ENCODE measurements around the gene RIPPLY3.
A peak's percentile ranks its signal among the peaks of the same experiment; 100 is the strongest.

RIPPLY3 gene, protein sequence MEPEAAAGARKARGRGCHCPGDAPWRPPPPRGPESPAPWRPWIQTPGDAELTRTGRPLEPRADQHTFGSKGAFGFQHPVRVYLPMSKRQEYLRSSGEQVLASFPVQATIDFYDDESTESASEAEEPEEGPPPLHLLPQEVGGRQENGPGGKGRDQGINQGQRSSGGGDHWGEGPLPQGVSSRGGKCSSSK

DNA sequence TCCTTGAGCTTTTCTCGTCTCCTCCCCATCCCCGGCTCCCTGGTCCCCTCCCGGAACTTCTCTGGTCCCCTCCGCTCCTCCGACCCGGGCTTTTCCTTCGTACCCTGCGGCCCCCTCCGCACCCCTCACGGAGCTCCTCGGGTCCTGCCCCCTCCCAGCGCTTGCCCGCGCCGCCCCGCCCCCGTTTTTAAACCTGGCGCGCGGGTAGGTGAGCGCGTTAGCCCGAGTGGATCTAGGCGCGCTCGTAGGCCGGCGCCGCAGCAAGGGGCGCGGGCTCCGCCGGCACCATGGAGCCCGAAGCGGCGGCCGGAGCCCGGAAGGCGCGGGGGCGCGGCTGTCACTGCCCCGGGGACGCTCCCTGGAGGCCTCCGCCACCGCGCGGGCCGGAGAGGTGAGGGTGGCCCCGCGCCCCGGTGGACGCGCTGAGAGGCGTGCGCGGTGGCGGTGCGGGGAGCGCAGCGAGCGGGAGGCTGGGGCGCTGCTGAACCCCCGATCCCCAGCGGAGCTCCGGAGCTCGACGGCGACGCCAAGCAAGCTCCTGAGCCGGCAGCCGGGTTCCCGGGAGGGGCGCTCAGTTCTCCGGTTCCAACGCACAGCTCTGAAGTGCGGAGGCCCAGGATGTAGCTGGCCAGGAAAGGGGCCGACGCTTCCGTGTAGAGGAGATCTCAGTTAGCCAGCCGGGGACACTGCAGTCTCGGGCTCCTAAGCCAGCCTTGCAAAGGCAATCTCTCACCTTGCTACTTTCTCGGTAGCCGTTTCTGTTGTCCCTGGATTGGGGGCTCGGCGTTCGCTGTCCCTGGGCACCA lies at the start of gene RIPPLY3:
Gene RIPPLY3 (plus strand): TSS at position 217 of the 806 bp plus-strand sequence. CDS start 71 bp downstream, at position 288.
- Histone ChIP-seq H3K27me3 (replicated peaks; ENCODE audit: control insufficient read depth, insufficient read depth, low read length) (peaks cover 14% of the 10 kb centered on the region), H3K9ac (ENCODE audit: low read length) (no peak within 1 kb of the TSS), H3K4me1 (ENCODE audit: control insufficient read depth, insufficient read depth, low read length) (no peaks in the 10 kb centered on the region), H3K36me3 (ENCODE audit: control insufficient read depth, insufficient read depth, low read length, severe bottlenecking) (no peaks in the 10 kb centered on the region), H3K4me3 (ENCODE audit: low read length) (peak within 1 kb of the TSS; percentile 73), H3K9me3 (ENCODE audit: control insufficient read depth, low read length) (no peaks in the 10 kb centered on the region)
- peak; percentile 54 for DNase-seq (ENCODE audit: low read depth)

DNA sequence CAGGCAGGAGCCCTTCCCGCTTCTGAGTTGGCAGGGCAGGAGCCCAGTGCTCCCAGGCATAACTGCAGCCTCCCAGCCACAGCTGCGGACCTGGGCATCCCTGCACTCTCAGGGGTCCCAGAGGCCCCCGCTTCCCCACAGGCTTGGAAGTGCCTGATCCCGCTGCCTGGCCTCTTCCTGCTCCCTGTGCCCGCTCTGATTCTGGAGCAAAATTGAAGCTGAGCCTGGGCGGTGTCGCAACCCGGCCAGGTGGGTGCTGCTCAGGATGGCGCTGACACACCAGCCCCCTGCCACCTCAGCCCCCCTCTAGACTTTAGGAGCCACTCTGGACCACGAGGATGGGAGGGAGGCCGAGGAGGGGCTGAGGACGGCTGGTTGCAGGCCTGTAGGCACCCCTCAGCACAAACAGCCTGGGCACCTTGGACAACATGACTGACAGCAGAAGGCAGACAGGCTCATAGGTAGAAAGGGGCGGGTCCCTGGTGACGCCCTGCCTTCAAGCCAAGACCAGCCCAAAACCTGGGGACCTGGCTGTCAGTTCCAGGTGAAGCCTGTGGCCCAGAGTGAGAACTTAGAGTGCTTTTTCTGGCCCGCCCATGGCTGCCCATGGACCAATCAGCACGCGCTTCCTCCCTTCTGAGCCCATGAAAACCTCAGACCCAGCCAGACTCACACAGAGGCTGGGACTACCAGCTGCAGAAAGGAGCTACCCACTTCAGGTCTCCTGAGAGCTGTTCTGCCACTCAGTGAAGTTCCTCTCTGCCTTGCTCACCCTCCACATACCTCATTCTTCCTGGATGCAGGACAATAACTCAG lies 47.3 kb upstream of the RIPPLY3 start:
- no peaks in the 10 kb centered on the region for H3K27me3 ChIP-seq (replicated peaks; ENCODE audit: control insufficient read depth, insufficient read depth, low read length)
- no peaks in the 10 kb centered on the region for H3K4me1 ChIP-seq (ENCODE audit: control insufficient read depth, insufficient read depth, low read length)
- H3K9me3 ChIP-seq (ENCODE audit: control insufficient read depth, low read length), result no peaks in the 10 kb centered on the region
- peaks cover 25% of the 10 kb centered on the region for H3K36me3 ChIP-seq (ENCODE audit: control insufficient read depth, insufficient read depth, low read length, severe bottlenecking)
- no peak overlapping the region for H3K9ac ChIP-seq (ENCODE audit: low read length)
- DNase-seq (ENCODE audit: low read depth), result no peak
- no peak overlapping the region for H3K4me3 ChIP-seq (ENCODE audit: low read length)

DNA sequence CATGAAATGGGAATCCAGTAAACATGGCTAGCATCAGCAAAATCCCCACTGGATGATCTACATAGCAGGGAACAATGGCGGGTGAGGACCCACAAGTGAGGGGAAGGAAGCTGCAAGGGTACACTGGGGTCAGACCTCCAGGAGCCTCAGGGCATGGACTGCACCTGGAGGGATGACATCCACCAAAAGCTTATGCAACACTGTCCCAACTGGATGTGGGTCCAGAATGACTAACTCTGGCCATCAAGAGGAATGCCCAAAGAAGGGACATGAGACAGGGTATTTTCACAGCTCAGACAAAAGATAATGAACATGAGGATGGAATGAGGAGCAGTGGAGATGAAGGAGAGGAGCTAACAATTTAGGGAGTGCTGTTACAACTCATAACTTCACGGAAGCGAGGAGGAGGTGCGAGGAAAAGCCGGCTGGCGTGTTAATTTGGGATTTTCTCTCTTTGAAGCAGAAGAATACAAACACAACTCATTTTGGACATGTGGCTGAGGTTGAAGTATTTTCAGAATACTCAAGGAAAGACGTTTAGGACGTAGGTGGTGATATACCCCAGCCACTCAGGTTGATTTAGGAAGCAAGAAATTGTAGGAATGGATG lies 45.7 kb upstream of the RIPPLY3 start:
- no peak for DNase-seq (ENCODE audit: low read depth)
- Histone ChIP-seq H3K9me3 (ENCODE audit: control insufficient read depth, low read length) (no peaks in the 10 kb centered on the region), H3K27me3 (replicated peaks; ENCODE audit: control insufficient read depth, insufficient read depth, low read length) (no peaks in the 10 kb centered on the region), H3K4me3 (ENCODE audit: low read length) (no peak overlapping the region), H3K9ac (ENCODE audit: low read length) (no peak overlapping the region), H3K4me1 (ENCODE audit: control insufficient read depth, insufficient read depth, low read length) (peaks cover 3% of the 10 kb centered on the region), H3K36me3 (ENCODE audit: control insufficient read depth, insufficient read depth, low read length, severe bottlenecking) (peaks cover 22% of the 10 kb centered on the region)

DNA sequence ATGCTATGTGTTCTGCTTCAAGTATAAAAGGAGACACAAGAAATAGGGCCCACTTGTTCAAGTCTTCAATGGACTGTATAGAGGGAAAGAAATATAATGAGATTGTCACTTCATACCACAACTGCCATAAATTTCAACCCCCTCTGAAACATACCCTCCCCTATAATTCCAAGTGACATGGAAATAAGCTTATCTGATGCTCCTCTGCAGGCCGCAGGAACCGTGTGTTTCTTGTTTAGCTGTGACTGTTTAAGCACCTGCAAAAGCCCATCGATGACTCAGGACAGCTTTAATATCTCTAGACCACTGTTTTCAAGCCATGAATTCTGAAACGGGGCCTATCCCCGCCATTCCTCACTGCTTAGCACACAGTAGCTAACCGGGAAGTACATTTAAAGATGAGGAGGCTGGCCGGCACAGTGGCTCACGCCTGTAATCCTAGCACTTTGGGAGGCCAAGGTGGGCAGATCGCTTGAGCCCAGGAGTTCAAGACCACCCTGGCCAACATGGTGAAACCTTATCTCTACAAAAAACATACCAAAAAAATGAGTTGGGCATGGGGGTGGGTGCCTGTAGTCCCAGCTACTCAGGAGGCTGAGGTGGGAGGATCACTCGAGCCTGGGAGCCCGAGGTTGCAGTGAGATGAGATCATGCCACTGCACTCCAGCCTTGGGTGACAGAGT lies 44.3 kb upstream of the RIPPLY3 start:
- no peaks in the 10 kb centered on the region for H3K9me3 ChIP-seq (ENCODE audit: control insufficient read depth, low read length)
- no peaks in the 10 kb centered on the region for H3K27me3 ChIP-seq (replicated peaks; ENCODE audit: control insufficient read depth, insufficient read depth, low read length)
- H3K36me3 ChIP-seq (ENCODE audit: control insufficient read depth, insufficient read depth, low read length, severe bottlenecking), result peaks cover 15% of the 10 kb centered on the region
- DNase-seq (ENCODE audit: low read depth), result no peak
- H3K9ac ChIP-seq (ENCODE audit: low read length), result no peak overlapping the region
- H3K4me1 ChIP-seq (ENCODE audit: control insufficient read depth, insufficient read depth, low read length), result peaks cover 7% of the 10 kb centered on the region
- H3K4me3 ChIP-seq (ENCODE audit: low read length), result no peak overlapping the region

DNA sequence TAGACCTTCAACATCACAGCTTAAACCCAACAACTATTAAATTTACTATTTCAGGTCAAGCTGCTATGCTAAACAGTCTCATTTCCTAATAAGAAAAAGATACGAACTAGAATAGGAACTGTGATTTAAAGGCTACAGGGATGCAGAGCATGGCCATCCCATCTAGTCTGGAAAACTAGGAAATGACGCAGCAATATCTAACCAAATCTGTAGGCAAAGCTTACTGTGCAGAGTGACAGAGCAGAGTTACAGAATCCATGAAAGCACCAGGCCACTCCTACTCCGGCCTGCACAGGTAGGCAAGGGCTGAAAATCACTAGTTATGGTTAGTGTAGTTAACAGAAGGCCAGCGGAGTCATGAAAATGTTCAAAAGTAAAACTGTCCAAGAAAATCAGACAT lies 42.1 kb upstream of the RIPPLY3 start:
- peaks cover 9% of the 10 kb centered on the region for H3K4me1 ChIP-seq (ENCODE audit: control insufficient read depth, insufficient read depth, low read length)
- DNase-seq (ENCODE audit: low read depth), result no peak
- no peak overlapping the region for H3K9ac ChIP-seq (ENCODE audit: low read length)
- H3K4me3 ChIP-seq (ENCODE audit: low read length), result no peak overlapping the region
- H3K9me3 ChIP-seq (ENCODE audit: control insufficient read depth, low read length), result no peaks in the 10 kb centered on the region
- H3K27me3 ChIP-seq (replicated peaks; ENCODE audit: control insufficient read depth, insufficient read depth, low read length), result no peaks in the 10 kb centered on the region
- H3K36me3 ChIP-seq (ENCODE audit: control insufficient read depth, insufficient read depth, low read length, severe bottlenecking), result peaks cover 13% of the 10 kb centered on the region

DNA sequence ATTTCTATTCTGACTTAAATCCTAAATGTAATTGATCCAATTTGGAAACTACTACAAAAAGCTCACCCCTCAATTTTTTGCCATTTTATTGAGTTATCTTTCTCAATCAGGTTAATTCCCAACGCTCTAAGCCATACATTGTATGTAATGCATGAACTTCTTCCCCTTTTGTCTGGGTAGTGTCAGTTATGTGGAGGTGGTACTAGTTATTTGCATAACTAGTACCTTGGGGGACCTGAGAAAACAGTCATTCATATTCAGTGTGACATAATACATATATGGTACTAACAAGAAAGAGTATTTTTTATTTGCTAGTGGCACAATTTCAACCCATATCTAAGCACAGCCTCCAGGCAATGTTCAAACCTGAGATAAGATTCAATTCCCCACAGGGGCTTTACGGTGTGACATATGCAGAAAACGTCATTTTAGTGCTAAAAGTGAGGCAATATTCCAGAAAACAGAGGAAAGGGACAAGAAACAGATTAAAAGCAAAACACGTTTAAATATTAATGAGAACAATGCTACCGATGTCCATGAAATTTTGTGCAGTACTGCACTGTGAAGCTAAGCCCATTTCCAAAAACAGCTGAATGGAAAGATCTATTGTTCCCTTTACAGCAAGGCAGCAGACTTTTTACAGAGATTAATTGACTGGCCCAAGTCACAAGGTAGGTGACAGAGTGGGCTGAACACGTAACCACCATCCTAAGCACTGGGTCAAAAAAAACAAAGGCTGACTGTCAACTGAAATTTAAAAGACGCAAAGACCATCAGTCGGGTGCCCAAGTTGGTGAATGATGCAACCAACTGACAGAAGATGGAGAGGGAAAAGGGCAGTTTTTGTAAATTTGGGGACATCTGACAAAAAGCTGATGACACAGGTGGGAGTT lies 41.4 kb upstream of the RIPPLY3 start:
- Histone ChIP-seq H3K27me3 (replicated peaks; ENCODE audit: control insufficient read depth, insufficient read depth, low read length) (no peaks in the 10 kb centered on the region), H3K4me3 (ENCODE audit: low read length) (peak overlapping the region; percentile 86), H3K9me3 (ENCODE audit: control insufficient read depth, low read length) (no peaks in the 10 kb centered on the region), H3K9ac (ENCODE audit: low read length) (no peak overlapping the region), H3K36me3 (ENCODE audit: control insufficient read depth, insufficient read depth, low read length, severe bottlenecking) (peaks cover 13% of the 10 kb centered on the region), H3K4me1 (ENCODE audit: control insufficient read depth, insufficient read depth, low read length) (peaks cover 9% of the 10 kb centered on the region)
- DNase-seq (ENCODE audit: low read depth), result peak; percentile 27

DNA sequence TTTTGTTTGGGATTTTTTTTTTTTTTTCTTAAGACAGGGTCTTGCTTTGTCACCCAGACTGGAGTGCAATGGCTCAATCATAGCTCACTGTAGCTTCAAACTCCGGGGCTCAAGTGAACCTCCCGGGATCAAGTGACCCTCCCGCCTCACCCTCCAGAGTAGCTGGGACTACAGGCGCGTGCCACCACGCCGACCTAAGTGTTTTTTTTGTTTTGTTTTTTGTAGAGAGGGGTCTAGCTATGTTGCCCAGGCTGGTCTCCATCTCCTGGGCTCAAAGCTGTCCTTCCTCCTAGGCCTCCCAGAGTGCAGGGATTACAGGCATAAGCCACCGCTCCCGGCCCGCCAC lies 40.8 kb upstream of the RIPPLY3 start:
- Histone ChIP-seq H3K27me3 (replicated peaks; ENCODE audit: control insufficient read depth, insufficient read depth, low read length) (no peaks in the 10 kb centered on the region), H3K9ac (ENCODE audit: low read length) (peak overlapping the region; percentile 88), H3K4me1 (ENCODE audit: control insufficient read depth, insufficient read depth, low read length) (peaks cover 9% of the 10 kb centered on the region), H3K9me3 (ENCODE audit: control insufficient read depth, low read length) (no peaks in the 10 kb centered on the region), H3K4me3 (ENCODE audit: low read length) (peak overlapping the region; percentile 86), H3K36me3 (ENCODE audit: control insufficient read depth, insufficient read depth, low read length, severe bottlenecking) (peaks cover 8% of the 10 kb centered on the region)
- DNase-seq (ENCODE audit: low read depth), result no peak

DNA sequence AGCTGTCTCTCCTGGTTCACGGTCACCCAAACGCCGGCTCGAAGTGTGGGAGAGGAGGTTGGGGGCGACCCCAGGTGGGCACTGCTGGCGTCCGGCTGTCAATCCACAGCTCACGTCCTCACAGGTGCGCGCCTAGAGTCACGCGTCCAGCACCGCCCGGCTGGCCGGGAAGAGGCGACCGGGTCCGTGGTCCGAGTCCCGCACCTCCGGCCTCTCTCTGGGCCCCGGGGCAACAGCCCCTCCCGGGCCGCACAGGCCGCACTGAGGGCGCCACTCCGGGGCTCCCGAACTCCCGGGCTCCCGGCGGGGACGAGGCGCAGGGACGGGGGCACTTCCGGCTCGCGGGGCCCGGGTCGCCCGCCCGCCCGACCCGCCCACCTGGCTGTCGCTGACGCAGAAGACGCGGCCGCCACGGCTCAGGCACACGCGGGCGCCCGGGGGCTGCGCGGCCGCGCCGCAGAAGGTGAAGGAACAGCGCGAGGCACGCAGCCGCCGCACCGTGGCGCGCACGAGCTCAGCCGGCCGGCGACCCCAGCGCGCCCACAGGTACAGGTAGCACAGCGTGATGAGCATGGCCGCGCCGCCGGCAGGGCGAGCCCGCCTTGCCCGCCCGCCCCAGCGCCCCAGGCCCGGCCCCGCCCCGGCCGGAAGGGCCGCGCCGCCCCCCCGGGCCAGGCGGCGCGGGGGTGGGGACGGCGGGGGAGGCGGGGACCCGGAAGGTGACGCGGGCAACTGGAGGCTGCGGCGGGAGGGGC lies 40.3 kb upstream of the RIPPLY3 start, which contains the start of gene HLCS:
Gene HLCS (minus strand): TSS at position 604 of the 755 bp plus-strand sequence. CDS start 31 bp downstream, at position 573.
- peak; percentile 78 for DNase-seq (ENCODE audit: low read depth)
- H3K4me1 ChIP-seq (ENCODE audit: control insufficient read depth, insufficient read depth, low read length), result peaks cover 9% of the 10 kb centered on the region
- H3K4me3 ChIP-seq (ENCODE audit: low read length), result peak within 1 kb of the TSS; percentile 86
- H3K36me3 ChIP-seq (ENCODE audit: control insufficient read depth, insufficient read depth, low read length, severe bottlenecking), result peaks cover 3% of the 10 kb centered on the region
- peak within 1 kb of the TSS; percentile 88 for H3K9ac ChIP-seq (ENCODE audit: low read length)
- no peaks in the 10 kb centered on the region for H3K9me3 ChIP-seq (ENCODE audit: control insufficient read depth, low read length)
- H3K27me3 ChIP-seq (replicated peaks; ENCODE audit: control insufficient read depth, insufficient read depth, low read length), result no peaks in the 10 kb centered on the region

DNA sequence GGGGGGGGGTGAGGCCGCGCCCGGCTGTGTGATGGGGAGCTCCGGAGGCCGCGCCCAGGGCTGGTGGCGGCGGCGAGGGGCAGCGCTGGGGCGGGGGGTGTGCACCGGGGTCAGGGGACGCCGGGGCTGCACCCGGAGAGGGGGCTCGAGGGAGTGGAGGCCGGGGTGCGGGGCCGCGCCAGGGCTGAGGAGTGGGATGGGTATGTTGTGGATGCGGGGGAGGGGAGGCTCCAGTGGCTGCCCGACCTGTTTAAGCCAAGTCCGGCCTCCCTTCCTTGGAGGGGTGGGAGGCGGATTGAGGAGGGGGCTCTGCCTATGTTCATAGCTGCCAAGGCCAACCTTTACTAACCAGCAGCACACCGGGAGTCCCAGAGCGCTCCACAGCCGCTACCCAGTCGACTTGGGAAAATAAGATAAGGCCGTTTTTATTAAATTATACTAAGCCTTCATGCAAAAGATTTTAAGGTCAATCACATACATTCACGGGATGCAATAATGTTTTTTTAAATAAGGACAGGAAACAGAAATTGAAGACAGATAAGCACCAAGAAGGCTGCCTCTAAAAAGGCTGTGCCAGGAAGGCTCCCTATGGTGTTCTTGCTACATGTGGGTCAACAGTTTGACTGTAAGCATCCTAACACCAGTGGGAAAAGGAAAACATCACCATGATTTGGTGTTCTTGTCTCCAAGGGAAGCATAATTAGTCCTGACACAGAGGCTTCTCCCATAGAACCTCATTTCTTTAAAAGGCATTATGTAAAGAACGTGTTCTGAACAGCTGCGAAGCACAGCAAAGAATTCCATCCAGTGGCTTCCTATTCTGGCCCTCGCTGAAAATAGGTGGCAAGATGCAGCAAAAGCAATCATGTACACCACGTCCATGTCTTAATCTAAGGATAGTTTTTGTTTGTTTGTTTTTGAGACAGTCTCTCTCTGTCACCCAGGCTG lies 39.4 kb upstream of the RIPPLY3 start:
- peaks cover 9% of the 10 kb centered on the region for H3K4me1 ChIP-seq (ENCODE audit: control insufficient read depth, insufficient read depth, low read length)
- no peaks in the 10 kb centered on the region for H3K27me3 ChIP-seq (replicated peaks; ENCODE audit: control insufficient read depth, insufficient read depth, low read length)
- peak; percentile 28 for DNase-seq (ENCODE audit: low read depth)
- H3K9me3 ChIP-seq (ENCODE audit: control insufficient read depth, low read length), result no peaks in the 10 kb centered on the region
- H3K9ac ChIP-seq (ENCODE audit: low read length), result peak overlapping the region; percentile 82
- no peaks in the 10 kb centered on the region for H3K36me3 ChIP-seq (ENCODE audit: control insufficient read depth, insufficient read depth, low read length, severe bottlenecking)
- H3K4me3 ChIP-seq (ENCODE audit: low read length), result peak overlapping the region; percentile 78

Data from adipocyte (in vitro differentiated cells).